GM12878 (cell line): ENCODE results near the gene CASP10. TPM values are rescaled to one million over a fixed set of nuclear protein-coding genes. Genes with fewer than 3 reads are reported as not detected.

Experiments
- ATAC-seq: fragments of 200-7000 bp; cut with Tn5 transposase; 3 replicates; pipeline ENCODE4 v1.9.1; 2020; ENCODE audit warnings: mild to moderate bottlenecking, moderate library complexity
- BruUV-seq: library from RNA; stranded (reverse); fragments of 400-500 nt; replicated peaks from 2 replicates; lab custom pipeline; 2021; lab: Mats Ljungman, UMichigan
- CTCF ChIA-PET: fragments of 300-600 bp; sonication (Branson Sonifier 250); formaldehyde crosslinking; extraction: SDS; loops from one replicate; lab custom pipeline; 2021; ENCODE audit warnings: inconsistent platforms; lab: Yijun Ruan, JAX
- POLR2A ChIA-PET: fragments of 350-600 bp; formaldehyde crosslinking; extraction: SDS; loops from one replicate; lab custom pipeline; 2021; ENCODE audit warnings: inconsistent platforms; lab: Charles Lee
- RAD21 ChIA-PET: fragments of 300-600 bp; sonication (Branson Sonifier 250); formaldehyde crosslinking; loops from one replicate; lab custom pipeline; 2023; ENCODE audit warnings: antibody characterized with exemption; ENCODE audit not compliant: unreplicated experiment; lab: Charles Lee
- SMC1A ChIA-PET: fragments of 300-600 bp; sonication (Branson Sonifier 250); formaldehyde crosslinking; loops from one replicate; lab custom pipeline; 2023; ENCODE audit not compliant: unreplicated experiment, uncharacterized antibody; lab: Charles Lee
- DNase-seq: peaks from one replicate; pipeline ENCODE4 v3.0.0-alpha.2; 2011; ENCODE audit warnings: low read depth, low spot score
- FAIRE-seq: peaks from 3 replicates; lab custom pipeline; 2011; peaks lifted over from hg19 to GRCh38; lab: Jason Lieb, UNC
- H2AFZ ChIP-seq: 2 replicates; pipeline ENCODE4 v1.6.0; 2011; ENCODE audit warnings: low read depth, low read length, control low read depth; ENCODE audit not compliant: control insufficient read depth
- H3K27ac ChIP-seq: 2 replicates; pipeline ENCODE4 v1.5.1; 2011; ENCODE audit warnings: control low read depth; ENCODE audit not compliant: control insufficient read depth, insufficient read depth
- H3K27me3 ChIP-seq, 2 experiments: replicated peaks in 1 of 2; 2 replicates each; pipeline versions ENCODE4 v1.6.0 to v1.6.1; 2011; ENCODE audit warnings: low read length in 1 of 2; ENCODE audit not compliant: control insufficient read depth in 2 of 2, insufficient read depth in 2 of 2
- H3K36me3 ChIP-seq, 2 experiments: 2 replicates each; pipeline ENCODE4 v1.5.1; 2011; ENCODE audit warnings: low read length in 1 of 2; ENCODE audit not compliant: control insufficient read depth in 2 of 2, insufficient read depth in 2 of 2
- H3K4me1 ChIP-seq: 2 replicates; pipeline ENCODE4 v1.6.1; 2011; ENCODE audit warnings: mild to moderate bottlenecking, low read length, moderate library complexity, mixed read lengths; ENCODE audit not compliant: control insufficient read depth, insufficient read depth
- H3K4me2 ChIP-seq: 2 replicates; pipeline ENCODE4 v1.6.0; 2011; ENCODE audit warnings: control low read depth; ENCODE audit not compliant: control insufficient read depth, insufficient read depth
- H3K4me3 ChIP-seq: fragments of 200-600 bp; sonication (generic); 2 replicates; pipeline ENCODE4 v1.5.1; 2016
- H3K79me2 ChIP-seq: 2 replicates; pipeline ENCODE4 v1.6.0; 2011; ENCODE audit warnings: low read length; ENCODE audit not compliant: control insufficient read depth, insufficient read depth
- H3K9ac ChIP-seq: 2 replicates; pipeline ENCODE4 v1.8.0; 2011; ENCODE audit warnings: low read length, control low read depth, mixed read lengths; ENCODE audit not compliant: control insufficient read depth, insufficient read depth
- H3K9me3 ChIP-seq: replicated peaks from 3 replicates; pipeline ENCODE4 v1.5.1; 2011; ENCODE audit warnings: mild to moderate bottlenecking, low read length; ENCODE audit not compliant: control insufficient read depth, insufficient read depth
- H4K20me1 ChIP-seq: 2 replicates; pipeline ENCODE4 v1.6.0; 2011; ENCODE audit not compliant: control insufficient read depth, insufficient read depth
- BCL3 ChIP-seq: IDR thresholded peaks from 2 replicates; pipeline ENCODE4 v1.6.1; 2011; ENCODE audit warnings: borderline replicate concordance, low read depth, mild to moderate bottlenecking, moderate library complexity, low read length; ENCODE audit not compliant: insufficient read depth, poor library complexity, severe bottlenecking
- CBX3 ChIP-seq: fragments of 200-600 bp; sonication (generic); IDR thresholded peaks from 2 replicates; pipeline ENCODE4 v1.6.1; 2016; ENCODE audit warnings: low read depth, borderline replicate concordance
- CBX5 ChIP-seq: sonication (generic); IDR thresholded peaks from 2 replicates; pipeline ENCODE4 v1.6.1; 2016; ENCODE audit warnings: low read depth, moderate library complexity, mild to moderate bottlenecking, inconsistent platforms
- EZH2 ChIP-seq: IDR thresholded peaks from 2 replicates; pipeline ENCODE4 v1.6.1; 2012; ENCODE audit warnings: low read depth, mild to moderate bottlenecking, control low read depth, inconsistent platforms, low read length, borderline replicate concordance; ENCODE audit not compliant: control insufficient read depth
- IKZF2 ChIP-seq, 2 experiments: fragments of 450-650 bp; IDR thresholded peaks; 2 replicates each; pipeline ENCODE4 v1.6.1; 2017; ENCODE audit warnings: mild to moderate bottlenecking in 2 of 2, moderate library complexity in 2 of 2
- KLF5 ChIP-seq: fragments of 450-650 bp; IDR thresholded peaks from 2 replicates; pipeline ENCODE4 v1.6.1; 2014; ENCODE audit warnings: mild to moderate bottlenecking; ENCODE audit not compliant: partially characterized antibody
- NBN ChIP-seq: fragments of 450-650 bp; IDR thresholded peaks from 2 replicates; pipeline ENCODE4 v1.6.1; 2016
- RELA ChIP-seq: fragments of 450-650 bp; IDR thresholded peaks from 2 replicates; pipeline ENCODE4 v1.8.0; 2014; ENCODE audit warnings: borderline replicate concordance; ENCODE audit not compliant: partially characterized antibody
- RELB ChIP-seq: fragments of 450-650 bp; IDR thresholded peaks from 2 replicates; pipeline ENCODE4 v1.6.1; 2017; ENCODE audit warnings: low read depth, mild to moderate bottlenecking, moderate library complexity
- SP1 ChIP-seq: IDR thresholded peaks from one replicate; pipeline ENCODE4 v1.6.1; 2011; ENCODE audit warnings: low read depth, low read length
- ZNF274 ChIP-seq: IDR thresholded peaks from one replicate; pipeline ENCODE4 v1.8.0; 2011; ENCODE audit not compliant: insufficient read length, insufficient read depth
- WGBS: methylation state at CpG from one replicate; pipeline ENCODE4 v1.1.6; 2016; ENCODE audit warnings: low lambda C conversion rate; ENCODE audit not compliant: insufficient replicate concordance, insufficient coverage; ENCODE audit errors: missing lambda C conversion rate; 5-methylcytosine and 5-hydroxymethylcytosine counted together
- in situ Hi-C: fragments of 300-500 bp; cut with MboI; formaldehyde crosslinking; loops from 9 replicates; pipeline ENCODE4 v1.14.3; 2018; ENCODE audit warnings: mixed read lengths
- intact Hi-C: fragments of 100-400 bp; cut with micrococcal nuclease; formaldehyde crosslinking; loops from one replicate; pipeline ENCODE4 v1.14.2; 2022; ENCODE audit not compliant: unreplicated experiment
- polyA plus RNA-seq, 11 experiments: library from polyadenylated mRNA; depleted of rRNA in 4 of 11; unstranded in 6 of 11; stranded (reverse) in 5 of 11; fragments of >200 nt; fragmentation: Nextera tagmentation in 4 of 11; fragmentation: Illumina TruSeq in 1 of 11; extraction: Ambion mirVana in 4 of 11; extraction: Trizol in 1 of 11; gene quantifications; 1 replicate in 1 of 11; 2 replicates in 10 of 11; pipeline versions ENCODE4 v1.2.1 to v1.2.3, GENCODE V29; 2011 to 2016; ENCODE audit warnings: inconsistent platforms in 2 of 11, missing spikeins in 2 of 11, low read depth in 1 of 11
- total RNA-seq, 4 experiments: library from RNA; depleted of rRNA in 3 of 4; stranded (reverse); fragments of >200 nt in 3 of 4; fragmentation: Illumina TruSeq in 1 of 4; extraction: Trizol in 1 of 4; gene quantifications; 2 replicates each; pipeline versions ENCODE4 v1.2.1 to v1.2.3, GENCODE V29; 2013 to 2021
- TF ChIP-seq, protein P1 (sequence below), 3 experiments: IDR thresholded peaks in 2 of 3; conservative IDR thresholded peaks in 1 of 3; 2 replicates each; pipeline ENCODE4 v1.5.1; 2011; ENCODE audit warnings: low read depth in 3 of 3, low read length in 3 of 3, mild to moderate bottlenecking in 3 of 3, control low read depth in 2 of 3, moderate library complexity in 2 of 3, inconsistent platforms in 1 of 3, mixed read lengths in 1 of 3; ENCODE audit not compliant: control insufficient read depth in 2 of 3, insufficient read depth in 1 of 3; ENCODE audit errors: extremely low read depth in 1 of 3
- TF ChIP-seq, protein P2 (sequence below): fragments of 450-650 bp; formaldehyde crosslinking; IDR thresholded peaks from 2 replicates; pipeline ENCODE4 v1.5.0; 2022; ENCODE audit warnings: mild to moderate bottlenecking, missing genetic modification characterization

CASP10 gene
- total and polyA plus RNA-seq, 10 of the 15 experiments (the other 5 are each of a cell fraction or from before 2014, with no cell fraction given) = 7.2 to 14.1 (median 10.8) TPM

GRCh38 chr2:201150454-201151020 lies 32.4 kb upstream of the CASP10 start:
- TF ChIP-seq KLF5 = no peak
- TF ChIP-seq CBX5 = no peak
- TF ChIP-seq BCL3 = no peak
- TF ChIP-seq, protein P1, sequence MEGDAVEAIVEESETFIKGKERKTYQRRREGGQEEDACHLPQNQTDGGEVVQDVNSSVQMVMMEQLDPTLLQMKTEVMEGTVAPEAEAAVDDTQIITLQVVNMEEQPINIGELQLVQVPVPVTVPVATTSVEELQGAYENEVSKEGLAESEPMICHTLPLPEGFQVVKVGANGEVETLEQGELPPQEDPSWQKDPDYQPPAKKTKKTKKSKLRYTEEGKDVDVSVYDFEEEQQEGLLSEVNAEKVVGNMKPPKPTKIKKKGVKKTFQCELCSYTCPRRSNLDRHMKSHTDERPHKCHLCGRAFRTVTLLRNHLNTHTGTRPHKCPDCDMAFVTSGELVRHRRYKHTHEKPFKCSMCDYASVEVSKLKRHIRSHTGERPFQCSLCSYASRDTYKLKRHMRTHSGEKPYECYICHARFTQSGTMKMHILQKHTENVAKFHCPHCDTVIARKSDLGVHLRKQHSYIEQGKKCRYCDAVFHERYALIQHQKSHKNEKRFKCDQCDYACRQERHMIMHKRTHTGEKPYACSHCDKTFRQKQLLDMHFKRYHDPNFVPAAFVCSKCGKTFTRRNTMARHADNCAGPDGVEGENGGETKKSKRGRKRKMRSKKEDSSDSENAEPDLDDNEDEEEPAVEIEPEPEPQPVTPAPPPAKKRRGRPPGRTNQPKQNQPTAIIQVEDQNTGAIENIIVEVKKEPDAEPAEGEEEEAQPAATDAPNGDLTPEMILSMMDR (IDR thresholded peaks at IDR 0.05 in 2 of 3, conservative IDR thresholded peaks at IDR 0.05 in 1 of 3; ENCODE audit: control insufficient read depth in 2 of 3, extremely low read depth in 1 of 3, insufficient read depth in 1 of 3, low read depth in 3 of 3, low read length in 3 of 3) = no peak
- no peak for TF ChIP-seq IKZF2 (IDR thresholded peaks at IDR 0.05)
- TF ChIP-seq SP1 = no peak
- no peak for TF ChIP-seq RELA
- no peak for TF ChIP-seq CBX3
- TF ChIP-seq RELB = no peak
- TF ChIP-seq, protein P2, sequence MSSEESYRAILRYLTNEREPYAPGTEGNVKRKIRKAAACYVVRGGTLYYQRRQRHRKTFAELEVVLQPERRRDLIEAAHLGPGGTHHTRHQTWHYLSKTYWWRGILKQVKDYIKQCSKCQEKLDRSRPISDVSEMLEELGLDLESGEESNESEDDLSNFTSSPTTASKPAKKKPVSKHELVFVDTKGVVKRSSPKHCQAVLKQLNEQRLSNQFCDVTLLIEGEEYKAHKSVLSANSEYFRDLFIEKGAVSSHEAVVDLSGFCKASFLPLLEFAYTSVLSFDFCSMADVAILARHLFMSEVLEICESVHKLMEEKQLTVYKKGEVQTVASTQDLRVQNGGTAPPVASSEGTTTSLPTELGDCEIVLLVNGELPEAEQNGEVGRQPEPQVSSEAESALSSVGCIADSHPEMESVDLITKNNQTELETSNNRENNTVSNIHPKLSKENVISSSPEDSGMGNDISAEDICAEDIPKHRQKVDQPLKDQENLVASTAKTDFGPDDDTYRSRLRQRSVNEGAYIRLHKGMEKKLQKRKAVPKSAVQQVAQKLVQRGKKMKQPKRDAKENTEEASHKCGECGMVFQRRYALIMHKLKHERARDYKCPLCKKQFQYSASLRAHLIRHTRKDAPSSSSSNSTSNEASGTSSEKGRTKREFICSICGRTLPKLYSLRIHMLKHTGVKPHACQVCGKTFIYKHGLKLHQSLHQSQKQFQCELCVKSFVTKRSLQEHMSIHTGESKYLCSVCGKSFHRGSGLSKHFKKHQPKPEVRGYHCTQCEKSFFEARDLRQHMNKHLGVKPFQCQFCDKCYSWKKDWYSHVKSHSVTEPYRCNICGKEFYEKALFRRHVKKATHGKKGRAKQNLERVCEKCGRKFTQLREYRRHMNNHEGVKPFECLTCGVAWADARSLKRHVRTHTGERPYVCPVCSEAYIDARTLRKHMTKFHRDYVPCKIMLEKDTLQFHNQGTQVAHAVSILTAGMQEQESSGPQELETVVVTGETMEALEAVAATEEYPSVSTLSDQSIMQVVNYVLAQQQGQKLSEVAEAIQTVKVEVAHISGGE (CRISPR knock-in tag) = no peak
- no peak for TF ChIP-seq ZNF274
- TF ChIP-seq NBN = no peak
- no peak for TF ChIP-seq EZH2
- TF ChIP-seq, all 136 proteins: peak for 0
- in situ Hi-C loops = no loop called here
- CTCF ChIA-PET = interaction anchor here (0.6 to 1.6 kb wide), 5 partner anchors 9 to 187 kb away, joined by 3 to 9 read pairs (median 4); partner anchors contain the start of gene ORC2
- Histone ChIP-seq H3K4me3 (0 out of 2 replicates have a peak overlapping the region, but pooled peaks have one; percentile 2), H3K27ac (no peak overlapping the region), H3K27me3 (no peaks in the 10 kb centered on the region), H3K4me1 (peaks cover 10% of the 10 kb centered on the region; the same call in 1 of the 2 replicates), H3K9ac (no peak overlapping the region), H3K79me2 (peaks cover 11% of the 10 kb centered on the region), H4K20me1 (no peaks in the 10 kb centered on the region), H3K4me2 (peak overlapping the region; percentile 26), H2AFZ (no peak overlapping the region), H3K9me3 (no peaks in the 10 kb centered on the region), H3K36me3 (peaks cover 12 to 23% of the 10 kb centered on the region in 2 experiments)
- SMC1A ChIA-PET = interaction anchor here (0.7 to 1.5 kb wide), 9 partner anchors 7 to 245 kb away, joined by 3 to 6 read pairs (median 4); partner anchors contain the start of gene CFLAR
- DNase-seq (no peak), ATAC-seq (no peak; the same call in 2 of the 3 replicates), FAIRE-seq (no peak)
- 97% methylated on average over 3 of the region's 3 CpGs for WGBS
- TSS peak; percentile 5 for BruUV-seq
- intact Hi-C loops = no loop called here
- POLR2A ChIA-PET = interaction anchor here (0.6 to 1.5 kb wide), 8 partner anchors 13 to 187 kb away, joined by 3 to 6 read pairs (median 3); partner anchors contain the start of gene ORC2
- RAD21 ChIA-PET = interaction anchor here (0.6 to 1.5 kb wide), 8 partner anchors 18 to 82 kb away, joined by 3 to 5 read pairs (median 4); no protein-coding TSS in a partner anchor
